ENCODE data around the gene IL17RD. TPM values are rescaled to one million over a fixed set of nuclear protein-coding genes. Genes with fewer than 3 reads are reported as not detected.

The IL17RD gene
- total and polyA plus RNA-seq, 2 of the 4 experiments (the other 2 are of a cell fraction), result 0.72 to 0.92 TPM

DNA sequence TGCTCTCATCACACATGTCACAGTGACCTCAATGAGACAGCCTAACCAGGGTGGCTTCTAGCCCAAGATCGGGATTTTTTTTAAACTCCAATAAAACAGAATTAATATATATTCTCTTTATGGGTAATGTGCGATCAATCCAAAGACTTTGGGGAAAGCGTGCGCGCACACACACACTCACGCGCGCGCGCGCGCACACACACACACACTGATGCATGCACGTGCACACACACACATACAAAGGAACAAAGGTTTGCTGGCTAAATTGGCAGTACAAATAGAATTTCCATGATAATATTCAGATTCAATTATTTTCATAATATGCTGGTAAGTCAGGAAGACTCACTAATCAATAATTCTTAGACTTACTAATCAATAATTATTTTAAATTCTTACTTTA lies 19.3 kb downstream of the IL17RD start:
- Histone ChIP-seq H3K9me1 (ENCODE audit: insufficient read depth, low read length) (no peaks in the 10 kb centered on the region), H4K91ac (ENCODE audit: insufficient read depth, low read depth, low read length) (no peak overlapping the region), H2AFZ (replicated peaks; ENCODE audit: low read length, poor library complexity) (no peak overlapping the region), H2AK5ac (ENCODE audit: low read depth, low read length) (no peak overlapping the region), H4K8ac (ENCODE audit: low read depth in 2 of 2, low read length in 2 of 2) (no peak overlapping the region), H4K5ac (ENCODE audit: low read depth, low read length) (no peak overlapping the region), H4K20me1 (ENCODE audit: insufficient read depth, low read length) (no peaks in the 10 kb centered on the region), H2BK20ac (ENCODE audit: low read depth, low read length) (no peak overlapping the region), H2BK15ac (ENCODE audit: low read depth, low read length) (no peak overlapping the region), H3K18ac (ENCODE audit: low read depth, low read length) (no peak overlapping the region), H3K79me1 (ENCODE audit: low read depth in 1 of 2, low read length in 2 of 2) (no peaks in the 10 kb centered on the region), H3K23ac (ENCODE audit: low read depth, low read length) (no peak overlapping the region), H3K9me3 (ENCODE audit: control insufficient read depth, insufficient read depth, low read length) (no peaks in the 10 kb centered on the region), H3K4me2 (ENCODE audit: low read depth, low read length) (no peak overlapping the region), H3K36me3 (ENCODE audit: control insufficient read depth, insufficient read depth, low read length) (no peaks in the 10 kb centered on the region), H2BK120ac (ENCODE audit: low read depth, low read length) (no peak overlapping the region), H3K14ac (replicated peaks; ENCODE audit: low read depth, low read length) (no peak overlapping the region), H3K56ac (ENCODE audit: extremely low read depth, insufficient read depth, low read length) (no peak overlapping the region), H3K9ac (ENCODE audit: low read depth, low read length) (no peak overlapping the region), H3K4me3 (ENCODE audit: insufficient read depth, low read depth, low read length) (no peak overlapping the region), H3K27me3 (ENCODE audit: control insufficient read depth, insufficient read depth, low read length) (peaks cover 6% of the 10 kb centered on the region), H3K4me1 (ENCODE audit: control insufficient read depth, insufficient read depth, low read length) (no peaks in the 10 kb centered on the region; the same call in 1 of the 2 replicates), H2AK9ac (replicated peaks; ENCODE audit: low read depth, low read length, poor library complexity) (no peak overlapping the region), H3K4ac (ENCODE audit: low read depth, low read length) (no peak overlapping the region), H3K27ac (ENCODE audit: insufficient read depth, low read length) (no peak overlapping the region), H2BK5ac (ENCODE audit: low read depth, low read length, poor library complexity, severe bottlenecking) (no peak overlapping the region)
- dilution Hi-C loops (cut with HindIII; ENCODE audit: low sequenced_read_pairs, unreplicated experiment) (no loop called here), intact Hi-C loops (cut with micrococcal nuclease) (no loop called here), in situ Hi-C loops (cut with MboI; ENCODE audit: low sequenced_read_pairs) (no loop called here)
- ChIA-PET POLR2A (ENCODE audit: unreplicated experiment) (no interaction called here), CTCF (no interaction called here)
- no peak for ATAC-seq (ENCODE audit: low read depth)
- TF ChIP-seq FOS (IDR thresholded peaks at IDR 0.05; ENCODE audit: low read depth, low read length), result no peak
- TF ChIP-seq RCOR1 (IDR thresholded peaks at IDR 0.05; ENCODE audit: insufficient replicate concordance, low read length), result no peak
- DNase-seq, result no peak
- WGBS, 2 experiments (ENCODE audit: extremely low coverage in 2 of 2, insufficient read length in 1 of 2), result no CpG with 5 or more reads among the region's 13 CpGs
- BruUV-seq (replicated peaks), result no TSS peak
